ENCODE results near the gene KDELR3.

Gene KDELR3

GRCh38 chr22:38437416-38437815 lies 30.5 kb upstream of the KDELR3 start:
- no peak for DNase-seq (ENCODE audit: insufficient read length, low spot score)

GRCh38 chr22:38440747-38441350 lies 27.0 kb upstream of the KDELR3 start:
- FAIRE-seq (no peak), DNase-seq (ENCODE audit: insufficient read length, low spot score) (no peak)

More at GRCh38 chr22:38437416-38437815, 30.5 kb upstream of the KDELR3 start:
- FAIRE-seq: no peak

GRCh38 chr22:38441620-38442287 lies 26.1 kb upstream of the KDELR3 start:
- DNase-seq (ENCODE audit: insufficient read length, low spot score) (no peak), FAIRE-seq (no peak)

GRCh38 chr22:38442967-38443627 lies 24.8 kb upstream of the KDELR3 start:
- DNase-seq (ENCODE audit: insufficient read length, low spot score): no peak
- no peak for FAIRE-seq

GRCh38 chr22:38443628-38444521 lies 24.0 kb upstream of the KDELR3 start:
- no peak for FAIRE-seq
- DNase-seq (ENCODE audit: insufficient read length, low spot score): no peak

GRCh38 chr22:38444783-38445182 lies 23.1 kb upstream of the KDELR3 start:
- DNase-seq (ENCODE audit: insufficient read length, low spot score): no peak
- no peak for FAIRE-seq

GRCh38 chr22:38446018-38446601 lies 21.8 kb upstream of the KDELR3 start:
- DNase-seq (ENCODE audit: insufficient read length, low spot score): no peak
- no peak for FAIRE-seq

GRCh38 chr22:38448945-38449745 lies 18.8 kb upstream of the KDELR3 start:
- no peak for DNase-seq (ENCODE audit: insufficient read length, low spot score)
- no peak for FAIRE-seq

- no peak for DNase-seq (ENCODE audit: insufficient read length, low spot score)
- FAIRE-seq: no peak
These were observed 18.1 kb upstream of the KDELR3 start for GRCh38 chr22:38449776-38450175.

GRCh38 chr22:38450234-38450797 lies 17.6 kb upstream of the KDELR3 start:
- no peak for FAIRE-seq

GRCh38 chr22:38451404-38451803 lies 16.5 kb upstream of the KDELR3 start:
- no peak for DNase-seq (ENCODE audit: insufficient read length, low spot score)
- no peak for FAIRE-seq

More at GRCh38 chr22:38450234-38450797, 17.6 kb upstream of the KDELR3 start:
- DNase-seq (ENCODE audit: insufficient read length, low spot score): no peak

- DNase-seq (ENCODE audit: insufficient read length, low spot score) (no peak), FAIRE-seq (no peak)
These were observed 16.0 kb upstream of the KDELR3 start for GRCh38 chr22:38451864-38452263.

GRCh38 chr22:38452373-38453065 lies 15.4 kb upstream of the KDELR3 start:
- no peak for FAIRE-seq
- no peak for DNase-seq (ENCODE audit: insufficient read length, low spot score)

GRCh38 chr22:38453066-38453672 lies 14.7 kb upstream of the KDELR3 start:
- FAIRE-seq (no peak), DNase-seq (ENCODE audit: insufficient read length, low spot score) (no peak)

- DNase-seq (ENCODE audit: insufficient read length, low spot score) (no peak), FAIRE-seq (no peak)
These were observed 13.9 kb upstream of the KDELR3 start for GRCh38 chr22:38453996-38454352.

GRCh38 chr22:38454353-38455075 lies 13.4 kb upstream of the KDELR3 start:
- no peak for FAIRE-seq
- no peak for DNase-seq (ENCODE audit: insufficient read length, low spot score)

GRCh38 chr22:38455076-38455529 lies 12.8 kb upstream of the KDELR3 start, which contains the start of gene KCNJ4:
KCNJ4 (minus strand) TSS chr22:38455199; CDS start chr22:38428132, 27,067 bp downstream.
- FAIRE-seq (no peak), DNase-seq (ENCODE audit: insufficient read length, low spot score) (no peak)
